ENCODE measurements around the gene LAPTM5.

The LAPTM5 gene

GRCh38 chr1:30740251-30741238 lies 17.0 kb downstream of the LAPTM5 start:
- H3K27me3 Mint-ChIP-seq = no peaks in the 10 kb centered on the region
- peaks cover 78% of the 10 kb centered on the region for H3K36me3 Mint-ChIP-seq (ENCODE audit: low read depth)
- no peak overlapping the region for H3K4me3 Mint-ChIP-seq
- peak overlapping the region; percentile 98 for H3K27ac Mint-ChIP-seq
- H3K9me3 Mint-ChIP-seq = no peaks in the 10 kb centered on the region
- peaks cover 81% of the 10 kb centered on the region for H3K4me1 Mint-ChIP-seq (ENCODE audit: low read depth)
- no peak for DNase-seq

- Mint-ChIP-seq H3K4me3 (no peak overlapping the region), H3K27ac (peak overlapping the region; percentile 83), H3K4me1 (ENCODE audit: low read depth) (peaks cover 72% of the 10 kb centered on the region), H3K27me3 (no peaks in the 10 kb centered on the region), H3K36me3 (ENCODE audit: low read depth) (peaks cover 88% of the 10 kb centered on the region), H3K9me3 (no peaks in the 10 kb centered on the region)
- no peak for DNase-seq
These were observed 18.0 kb downstream of the LAPTM5 start for GRCh38 chr1:30739601-30740000.

- no peak overlapping the region for H3K4me3 Mint-ChIP-seq
- H3K9me3 Mint-ChIP-seq = no peaks in the 10 kb centered on the region
- H3K27ac Mint-ChIP-seq = peak overlapping the region; percentile 83
- peaks cover 94% of the 10 kb centered on the region for H3K36me3 Mint-ChIP-seq (ENCODE audit: low read depth)
- no peaks in the 10 kb centered on the region for H3K27me3 Mint-ChIP-seq
- peaks cover 65% of the 10 kb centered on the region for H3K4me1 Mint-ChIP-seq (ENCODE audit: low read depth)
- no peak for DNase-seq
These were observed 18.6 kb downstream of the LAPTM5 start for GRCh38 chr1:30738715-30739559.

GRCh38 chr1:30738040-30738714 lies 19.4 kb downstream of the LAPTM5 start:
- Mint-ChIP-seq H3K36me3 (ENCODE audit: low read depth) (peaks cover 96% of the 10 kb centered on the region), H3K4me1 (ENCODE audit: low read depth) (peaks cover 57% of the 10 kb centered on the region), H3K9me3 (no peaks in the 10 kb centered on the region), H3K27me3 (no peaks in the 10 kb centered on the region), H3K4me3 (no peak overlapping the region), H3K27ac (peak overlapping the region; percentile 89)
- no peak for DNase-seq

- DNase-seq = no peak
- peaks cover 98% of the 10 kb centered on the region for H3K36me3 Mint-ChIP-seq (ENCODE audit: low read depth)
- peak overlapping the region; percentile 89 for H3K27ac Mint-ChIP-seq
- no peaks in the 10 kb centered on the region for H3K9me3 Mint-ChIP-seq
- no peaks in the 10 kb centered on the region for H3K27me3 Mint-ChIP-seq
- H3K4me3 Mint-ChIP-seq = no peak overlapping the region
- peaks cover 55% of the 10 kb centered on the region for H3K4me1 Mint-ChIP-seq (ENCODE audit: low read depth)
These were observed 20.1 kb downstream of the LAPTM5 start for GRCh38 chr1:30737357-30738039.

GRCh38 chr1:30735668-30736498 lies 21.7 kb downstream of the LAPTM5 start:
- H3K9me3 Mint-ChIP-seq = no peaks in the 10 kb centered on the region
- H3K27ac Mint-ChIP-seq = peak overlapping the region; percentile 89
- H3K27me3 Mint-ChIP-seq = no peaks in the 10 kb centered on the region
- H3K4me1 Mint-ChIP-seq (ENCODE audit: low read depth) = peaks cover 46% of the 10 kb centered on the region
- H3K36me3 Mint-ChIP-seq (ENCODE audit: low read depth) = peaks cover 86% of the 10 kb centered on the region
- H3K4me3 Mint-ChIP-seq = no peak overlapping the region
- no peak for DNase-seq

GRCh38 chr1:30735124-30735523 lies 22.4 kb downstream of the LAPTM5 start:
- peak overlapping the region; percentile 76 for H3K27ac Mint-ChIP-seq
- no peak overlapping the region for H3K4me3 Mint-ChIP-seq
- peaks cover 79% of the 10 kb centered on the region for H3K36me3 Mint-ChIP-seq (ENCODE audit: low read depth)
- DNase-seq = no peak
- H3K4me1 Mint-ChIP-seq (ENCODE audit: low read depth) = peaks cover 41% of the 10 kb centered on the region
- no peaks in the 10 kb centered on the region for H3K9me3 Mint-ChIP-seq
- no peaks in the 10 kb centered on the region for H3K27me3 Mint-ChIP-seq

- H3K27ac Mint-ChIP-seq = peak overlapping the region; percentile 76
- no peak overlapping the region for H3K4me3 Mint-ChIP-seq
- no peak for DNase-seq
- H3K36me3 Mint-ChIP-seq (ENCODE audit: low read depth) = peaks cover 73% of the 10 kb centered on the region
- H3K4me1 Mint-ChIP-seq (ENCODE audit: low read depth) = peaks cover 36% of the 10 kb centered on the region
- H3K27me3 Mint-ChIP-seq = no peaks in the 10 kb centered on the region
- no peaks in the 10 kb centered on the region for H3K9me3 Mint-ChIP-seq
These were observed 23.0 kb downstream of the LAPTM5 start for GRCh38 chr1:30734580-30734979.

- H3K27ac Mint-ChIP-seq = peak overlapping the region; percentile 50
These were observed 23.5 kb downstream of the LAPTM5 start for GRCh38 chr1:30734106-30734505.

GRCh38 chr1:30733493-30733892 lies 24.1 kb downstream of the LAPTM5 start:
- Mint-ChIP-seq H3K4me1 (ENCODE audit: low read depth) (peaks cover 25% of the 10 kb centered on the region), H3K27ac (peak overlapping the region; percentile 35), H3K36me3 (ENCODE audit: low read depth) (peaks cover 62% of the 10 kb centered on the region), H3K27me3 (no peaks in the 10 kb centered on the region), H3K4me3 (no peak overlapping the region), H3K9me3 (no peaks in the 10 kb centered on the region)
- no peak for DNase-seq

More at GRCh38 chr1:30734106-30734505, 23.5 kb downstream of the LAPTM5 start:
- H3K4me1 Mint-ChIP-seq (ENCODE audit: low read depth) = peaks cover 31% of the 10 kb centered on the region
- H3K9me3 Mint-ChIP-seq = no peaks in the 10 kb centered on the region
- peaks cover 69% of the 10 kb centered on the region for H3K36me3 Mint-ChIP-seq (ENCODE audit: low read depth)
- H3K27me3 Mint-ChIP-seq = no peaks in the 10 kb centered on the region
- no peak for DNase-seq
- no peak overlapping the region for H3K4me3 Mint-ChIP-seq

- H3K27me3 Mint-ChIP-seq = no peaks in the 10 kb centered on the region
These were observed 25.1 kb downstream of the LAPTM5 start for GRCh38 chr1:30732277-30732996.

GRCh38 chr1:30731806-30732276 lies 25.7 kb downstream of the LAPTM5 start:
- no peak for DNase-seq

More at GRCh38 chr1:30732277-30732996, 25.1 kb downstream of the LAPTM5 start:
- H3K4me3 Mint-ChIP-seq = no peak overlapping the region
- DNase-seq = no peak
- peaks cover 54% of the 10 kb centered on the region for H3K36me3 Mint-ChIP-seq (ENCODE audit: low read depth)
- H3K9me3 Mint-ChIP-seq = no peaks in the 10 kb centered on the region
- peak overlapping the region; percentile 80 for H3K27ac Mint-ChIP-seq
- H3K4me1 Mint-ChIP-seq (ENCODE audit: low read depth) = peaks cover 22% of the 10 kb centered on the region

More at GRCh38 chr1:30731806-30732276, 25.7 kb downstream of the LAPTM5 start:
- H3K4me1 Mint-ChIP-seq (ENCODE audit: low read depth) = peaks cover 20% of the 10 kb centered on the region
- no peaks in the 10 kb centered on the region for H3K9me3 Mint-ChIP-seq
- peak overlapping the region; percentile 79 for H3K27ac Mint-ChIP-seq
- H3K4me3 Mint-ChIP-seq = no peak overlapping the region
- H3K36me3 Mint-ChIP-seq (ENCODE audit: low read depth) = peaks cover 50% of the 10 kb centered on the region
- H3K27me3 Mint-ChIP-seq = no peaks in the 10 kb centered on the region

All from activated T-cell treated with anti-CD3 and anti-CD28 coated beads, Interleukin-2, amount 50 U/mL, for 24 hours (primary cell).